Measurements from ENCODE around the gene TMEM181. TPM values are rescaled to one million over a fixed set of nuclear protein-coding genes. Genes with fewer than 3 reads are reported as not detected.

TMEM181 gene
- total and polyA plus RNA-seq, 4 donors = 6.4 to 15.6 (median 12.6) TPM

- no peak for TF ChIP-seq RXRA (IDR thresholded peaks at IDR 0.05)
- no peak for TF ChIP-seq FOXA2 (IDR thresholded peaks at IDR 0.05)
- TF ChIP-seq TAF1 (conservative IDR thresholded peaks at IDR 0.05) = no peak
- TF ChIP-seq, protein P1, sequence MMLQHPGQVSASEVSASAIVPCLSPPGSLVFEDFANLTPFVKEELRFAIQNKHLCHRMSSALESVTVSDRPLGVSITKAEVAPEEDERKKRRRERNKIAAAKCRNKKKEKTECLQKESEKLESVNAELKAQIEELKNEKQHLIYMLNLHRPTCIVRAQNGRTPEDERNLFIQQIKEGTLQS (IDR thresholded peaks at IDR 0.05) = no peak
These were observed 79.2 kb downstream of the TMEM181 start (continued) for GRCh38 chr6:158639056-158639455.

GRCh38 chr6:158640519-158640918 lies 80.6 kb downstream of the TMEM181 start:
- no peaks in the 10 kb centered on the region for H3K9me3 ChIP-seq (ENCODE audit: control insufficient read depth in 4 of 4, low read length in 3 of 4)
- H3K36me3 ChIP-seq (ENCODE audit: control insufficient read depth in 4 of 4, insufficient read depth in 3 of 4, low read depth in 1 of 4, low read length in 3 of 4) = peaks cover 2 to 15% (median 10%) of the 10 kb centered on the region in 4 donors
- no peak overlapping the region for H3K4me3 ChIP-seq (ENCODE audit: low read depth in 1 of 3, low read length in 3 of 3)
- H3K4me1 ChIP-seq (ENCODE audit: control insufficient read depth in 4 of 4, insufficient read depth in 4 of 4, low read length in 3 of 4) = peaks cover 0 to 16% (median 11%) of the 10 kb centered on the region in 4 donors
- no peak for TF ChIP-seq RAD21 (IDR thresholded peaks at IDR 0.05)
- TF ChIP-seq HNF4A (conservative IDR thresholded peaks at IDR 0.05) = no peak
- TF ChIP-seq, protein P2, sequence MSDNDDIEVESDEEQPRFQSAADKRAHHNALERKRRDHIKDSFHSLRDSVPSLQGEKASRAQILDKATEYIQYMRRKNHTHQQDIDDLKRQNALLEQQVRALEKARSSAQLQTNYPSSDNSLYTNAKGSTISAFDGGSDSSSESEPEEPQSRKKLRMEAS (IDR thresholded peaks at IDR 0.05) = no peak
- no peak for TF ChIP-seq GABPA (IDR thresholded peaks at IDR 0.05 in 1 of 2, conservative IDR thresholded peaks at IDR 0.05 in 1 of 2)
- TF ChIP-seq YY1 (IDR thresholded peaks at IDR 0.05) = no peak
- H3K27me3 ChIP-seq (ENCODE audit: control insufficient read depth in 4 of 4, insufficient read depth in 4 of 4, low read length in 3 of 4) = no peaks in the 10 kb centered on the region
- no peak for DNase-seq (ENCODE audit: low spot score)
- H3K27ac ChIP-seq (ENCODE audit: low read depth in 1 of 2, low read length in 2 of 2) = no peak overlapping the region
- no peak overlapping the region for H3K9ac ChIP-seq (ENCODE audit: low read depth in 1 of 2, low read length in 2 of 2)
- 98% methylated on average over 2 of the region's 2 CpGs for WGBS

DNA sequence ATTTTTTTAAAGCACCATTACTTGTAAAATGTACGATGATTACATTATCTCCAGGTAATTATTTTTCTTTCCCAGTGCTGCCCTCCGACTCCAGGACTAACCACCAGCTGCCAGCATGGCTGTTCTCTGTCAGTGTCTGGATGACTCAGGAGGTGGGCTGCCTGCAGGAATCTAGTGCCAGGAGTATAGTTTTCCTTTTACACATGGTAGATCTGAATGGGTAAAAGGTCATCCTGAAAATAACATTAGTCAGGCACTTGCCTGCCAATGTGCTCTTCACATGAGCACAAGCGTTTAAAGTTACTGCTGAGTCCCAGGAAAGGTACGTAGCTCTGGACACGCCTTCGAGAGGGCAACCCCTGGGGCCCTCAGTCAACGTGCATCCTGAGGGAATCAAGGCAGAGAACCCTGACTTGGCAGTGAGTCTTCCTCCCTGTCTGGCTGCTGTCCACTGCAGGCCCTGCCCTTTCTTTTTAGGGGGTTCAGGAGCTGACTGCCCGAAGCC lies 82.3 kb downstream of the TMEM181 start:
- peaks cover 0 to 16% (median 11%) of the 10 kb centered on the region in 4 donors for H3K4me1 ChIP-seq (ENCODE audit: control insufficient read depth in 4 of 4, insufficient read depth in 4 of 4, low read length in 3 of 4)
- WGBS = 70% methylated on average over 8 of the region's 8 CpGs
- TF ChIP-seq RXRA (IDR thresholded peaks at IDR 0.05) (peak in 1 of 2 donors; percentile 11), HNF4A (conservative IDR thresholded peaks at IDR 0.05) (no peak)
- peaks cover 0 to 6% (median 2%) of the 10 kb centered on the region in 4 donors for H3K36me3 ChIP-seq (ENCODE audit: control insufficient read depth in 4 of 4, insufficient read depth in 3 of 4, low read depth in 1 of 4, low read length in 3 of 4)
- no peaks in the 10 kb centered on the region for H3K9me3 ChIP-seq (ENCODE audit: control insufficient read depth in 4 of 4, low read length in 3 of 4)
- peak overlapping the region in 1 of 2 donors; percentile 98 for H3K27ac ChIP-seq (ENCODE audit: low read depth in 1 of 2, low read length in 2 of 2)
- no peak overlapping the region for H3K9ac ChIP-seq (ENCODE audit: low read depth in 1 of 2, low read length in 2 of 2)
- no peaks in the 10 kb centered on the region for H3K27me3 ChIP-seq (ENCODE audit: control insufficient read depth in 4 of 4, insufficient read depth in 4 of 4, low read length in 3 of 4)
- peak; percentile 17 for DNase-seq (ENCODE audit: low spot score)
- H3K4me3 ChIP-seq (ENCODE audit: low read depth in 1 of 3, low read length in 3 of 3) = no peak overlapping the region

DNA sequence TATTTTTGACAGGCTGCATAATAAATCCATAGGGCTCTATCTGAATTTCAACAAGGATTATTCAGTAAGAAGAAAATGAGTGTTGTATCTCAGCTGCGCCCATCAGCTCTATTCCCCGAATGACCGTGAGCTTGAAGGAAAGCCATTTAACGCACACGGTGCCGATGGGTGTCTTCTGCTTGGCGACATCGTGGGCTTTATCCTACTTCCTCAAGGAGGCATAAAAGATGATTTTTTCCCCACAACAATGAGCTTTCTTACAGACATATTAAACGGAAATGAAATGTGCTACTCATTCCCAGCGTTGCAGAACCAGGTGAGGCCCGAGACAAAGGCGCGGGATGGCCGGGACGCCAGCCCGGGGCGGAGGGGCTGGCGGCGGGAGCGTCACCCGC lies 83.9 kb downstream of the TMEM181 start:
- 8% methylated on average over 21 of the region's 21 CpGs for WGBS
- H3K9ac ChIP-seq (ENCODE audit: low read depth in 1 of 2, low read length in 2 of 2) = peak overlapping the region; percentile 40 to 74
- peaks cover 0 to 16% (median 11%) of the 10 kb centered on the region in 4 donors for H3K4me1 ChIP-seq (ENCODE audit: control insufficient read depth in 4 of 4, insufficient read depth in 4 of 4, low read length in 3 of 4)
- H3K36me3 ChIP-seq (ENCODE audit: control insufficient read depth in 4 of 4, insufficient read depth in 3 of 4, low read depth in 1 of 4, low read length in 3 of 4) = peaks cover 0 to 2% (median 0%) of the 10 kb centered on the region in 4 donors
- H3K9me3 ChIP-seq (ENCODE audit: control insufficient read depth in 4 of 4, low read length in 3 of 4) = no peaks in the 10 kb centered on the region
- H3K4me3 ChIP-seq (ENCODE audit: low read depth in 1 of 3, low read length in 3 of 3) = peak overlapping the region; percentile 63 to 98 (median 94)
- no peaks in the 10 kb centered on the region for H3K27me3 ChIP-seq (ENCODE audit: control insufficient read depth in 4 of 4, insufficient read depth in 4 of 4, low read length in 3 of 4)
- TF ChIP-seq HNF4A (conservative IDR thresholded peaks at IDR 0.05) (no peak), EGR1 (IDR thresholded peaks at IDR 0.05; ENCODE audit: low read depth in 2 of 2) (no peak)
- no peak for DNase-seq (ENCODE audit: low spot score)
- H3K27ac ChIP-seq (ENCODE audit: low read depth in 1 of 2, low read length in 2 of 2) = peak overlapping the region; percentile 88 to 98

Data from liver (tissue), 9 donors.